GM21423 (cell line): ENCODE results near the gene YAE1.

Source experiments
- ATAC-seq: cut with Tn5 transposase; IDR thresholded peaks from one replicate; pipeline ENCODE4 v1.9.1; 2021; ENCODE audit warnings: mild to moderate bottlenecking, moderate library complexity; ENCODE audit not compliant: unreplicated experiment

YAE1 gene

DNA sequence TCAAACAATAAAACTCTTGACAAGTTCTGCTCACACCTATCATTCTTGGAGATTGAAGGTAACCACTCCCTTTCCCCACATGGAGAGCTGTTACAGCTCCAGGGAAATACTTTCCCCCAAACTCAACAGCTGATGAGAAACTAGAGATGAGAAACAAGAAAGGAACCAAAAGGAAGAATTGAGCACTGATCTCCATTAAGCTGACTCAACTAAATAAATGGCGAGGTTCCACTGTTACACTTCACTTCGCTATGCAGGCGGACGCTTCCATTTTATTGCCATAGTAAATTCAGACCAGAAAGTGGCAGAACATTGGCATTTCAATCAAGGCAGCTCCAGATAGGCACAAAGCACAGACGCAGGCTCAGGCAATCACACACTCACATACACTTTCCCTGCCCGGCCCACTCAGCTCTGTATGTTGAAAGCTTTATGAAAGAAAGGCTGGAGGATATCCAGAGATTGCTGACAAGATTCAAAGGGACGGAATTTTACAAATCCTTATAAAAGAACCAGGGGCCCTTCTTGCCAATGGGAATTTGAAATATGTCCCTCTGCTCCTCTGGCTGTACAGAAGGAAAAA, 11.5 kb upstream of the YAE1 start:
- ATAC-seq, result no peak

DNA sequence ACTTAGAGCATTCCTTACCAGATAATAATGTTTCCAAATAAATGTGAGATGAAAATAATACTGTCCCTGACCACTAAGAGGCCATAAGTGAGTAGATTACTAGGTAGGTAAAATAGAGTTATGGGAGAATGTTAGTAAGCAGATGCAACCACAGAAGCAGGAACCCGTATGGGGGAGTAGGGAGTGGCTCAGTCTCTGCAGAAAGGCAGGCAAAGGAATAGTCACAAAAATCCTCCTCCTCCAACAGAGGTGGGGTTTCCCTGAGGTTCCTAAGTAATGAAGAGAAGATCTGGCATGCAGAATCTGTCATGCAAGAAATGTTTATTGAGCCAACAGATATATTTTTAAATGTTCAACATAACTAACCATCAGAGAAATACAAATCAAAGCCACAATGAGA, 9.0 kb upstream of the YAE1 start:
- no peak for ATAC-seq

DNA sequence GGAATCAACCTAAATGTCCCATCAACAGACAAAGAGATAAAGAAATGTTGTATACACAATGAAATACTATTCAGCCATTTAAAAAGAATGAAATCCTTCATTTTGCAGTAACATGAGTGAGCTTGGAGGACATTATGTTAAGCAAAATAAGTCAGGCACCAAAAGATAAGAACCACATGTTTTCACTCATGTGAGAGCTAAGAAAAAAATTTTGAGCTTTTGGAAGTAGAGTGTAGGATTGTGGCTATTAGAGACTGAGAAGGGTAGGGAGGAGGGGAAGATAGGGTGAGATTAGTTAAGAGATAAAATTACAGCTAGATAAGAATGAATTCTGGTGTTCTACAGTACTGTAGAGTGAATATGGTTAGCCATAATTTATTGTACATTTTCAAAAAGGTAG, 8.3 kb upstream of the YAE1 start:
- ATAC-seq, result no peak

DNA sequence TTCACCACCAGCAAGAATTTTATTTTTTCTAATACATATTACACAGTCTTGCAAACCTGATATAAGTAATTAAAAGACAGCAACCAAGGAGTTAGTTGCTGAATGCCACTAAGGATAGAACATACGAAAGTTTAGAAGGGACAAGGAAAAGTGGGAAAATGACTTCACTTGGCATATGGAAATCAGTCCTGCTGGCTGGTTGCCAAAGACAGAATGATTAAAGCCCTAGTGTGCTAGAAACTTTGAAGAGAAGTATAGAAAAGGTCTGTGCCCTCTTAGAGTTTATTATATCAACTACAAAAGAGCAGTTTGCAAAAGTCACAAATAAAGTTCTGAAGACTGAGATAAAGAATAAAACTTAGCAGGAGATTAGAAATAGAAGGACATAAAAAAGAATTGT, 5.8 kb upstream of the YAE1 start:
- ATAC-seq, result no peak

DNA sequence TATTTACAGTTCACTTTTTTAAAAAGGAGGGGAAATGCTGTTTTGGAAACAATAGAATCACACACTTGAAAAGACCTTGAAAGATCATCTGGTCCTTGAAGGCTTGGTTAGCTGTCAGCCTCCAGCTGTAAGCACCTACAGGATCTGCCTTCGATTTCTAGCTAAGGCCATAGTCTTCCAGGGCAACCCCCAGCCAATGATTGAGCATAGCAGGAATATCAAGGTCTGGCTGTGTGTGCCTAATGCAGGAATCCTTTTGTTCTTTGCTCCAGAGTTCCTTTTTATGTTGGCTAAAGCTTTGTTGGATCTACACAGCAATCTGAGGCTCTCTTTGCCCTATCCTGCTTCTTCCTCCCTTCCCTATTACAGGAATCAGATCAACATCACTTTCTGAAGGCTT, 5.2 kb upstream of the YAE1 start:
- no peak for ATAC-seq

DNA sequence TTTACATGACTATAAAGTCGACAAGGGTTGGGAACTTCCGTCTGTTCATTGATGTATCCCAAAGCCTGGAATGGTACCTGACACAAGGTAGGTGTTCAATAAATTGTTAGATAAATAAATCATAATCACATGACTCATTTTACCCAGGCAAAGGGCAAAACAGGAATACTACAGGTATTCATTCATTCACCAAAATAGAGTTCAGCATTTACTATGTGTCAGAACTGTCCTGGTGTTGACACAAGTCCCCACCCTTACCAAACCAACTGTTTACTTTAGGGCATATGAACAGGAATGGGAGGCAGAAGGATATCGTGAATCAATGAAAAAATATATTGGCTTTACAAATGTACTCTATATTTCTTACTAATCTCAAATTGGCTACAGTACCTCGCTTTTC, 666 bp upstream of the YAE1 start:
- no peak for ATAC-seq

DNA sequence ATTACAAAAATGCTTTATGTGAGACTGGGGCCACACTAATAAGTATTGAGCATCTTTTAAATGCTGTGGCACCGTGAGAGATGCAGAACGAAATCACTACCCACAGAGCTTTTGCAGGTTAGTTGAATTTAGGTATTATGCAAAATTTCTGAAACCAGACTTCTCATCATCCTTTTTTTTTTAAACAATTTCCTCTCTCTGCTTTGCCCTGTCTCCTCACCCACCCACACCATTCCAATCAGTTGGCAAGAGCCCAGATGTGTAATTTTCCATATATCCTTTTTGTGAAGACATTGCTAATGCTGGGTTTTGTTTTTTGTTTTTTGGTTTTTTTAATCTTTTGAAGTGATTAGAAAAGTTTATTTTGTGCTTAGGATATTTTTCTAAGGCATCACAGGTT, 1.1 kb downstream of the YAE1 start:
- ATAC-seq, result no peak

DNA sequence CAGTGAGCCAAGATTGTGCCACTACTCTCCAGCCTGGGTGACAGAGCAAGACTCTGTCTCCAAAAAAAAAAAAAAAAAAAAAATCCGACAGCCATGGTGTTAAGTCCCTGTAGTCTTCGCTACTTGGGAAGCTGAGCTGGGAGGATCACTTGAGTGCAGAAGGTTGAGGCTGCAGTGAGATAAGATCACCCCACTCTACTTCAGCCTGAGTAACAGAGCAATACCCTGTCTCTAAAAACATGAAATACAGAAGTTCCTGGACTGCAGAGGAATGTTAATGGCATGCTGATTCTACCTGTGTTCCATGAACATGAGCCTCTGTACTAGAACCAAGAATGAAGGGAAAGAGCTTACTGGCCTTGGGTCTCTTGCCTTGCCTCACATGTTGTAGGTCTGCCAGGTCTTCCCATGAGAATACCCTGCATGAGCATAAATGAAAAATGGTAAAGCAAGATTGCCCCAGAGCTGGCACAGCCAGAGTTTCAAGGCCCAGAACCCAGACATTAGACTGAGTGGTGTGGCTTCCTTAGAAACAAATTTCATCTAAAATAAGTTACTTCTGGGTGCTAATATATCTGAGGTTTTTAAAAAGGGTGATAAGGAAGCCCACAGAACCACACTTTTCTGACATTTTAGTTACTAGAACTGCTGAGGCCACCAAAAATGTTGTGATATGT, 8.6 kb downstream of the YAE1 start:
- ATAC-seq, result no peak

DNA sequence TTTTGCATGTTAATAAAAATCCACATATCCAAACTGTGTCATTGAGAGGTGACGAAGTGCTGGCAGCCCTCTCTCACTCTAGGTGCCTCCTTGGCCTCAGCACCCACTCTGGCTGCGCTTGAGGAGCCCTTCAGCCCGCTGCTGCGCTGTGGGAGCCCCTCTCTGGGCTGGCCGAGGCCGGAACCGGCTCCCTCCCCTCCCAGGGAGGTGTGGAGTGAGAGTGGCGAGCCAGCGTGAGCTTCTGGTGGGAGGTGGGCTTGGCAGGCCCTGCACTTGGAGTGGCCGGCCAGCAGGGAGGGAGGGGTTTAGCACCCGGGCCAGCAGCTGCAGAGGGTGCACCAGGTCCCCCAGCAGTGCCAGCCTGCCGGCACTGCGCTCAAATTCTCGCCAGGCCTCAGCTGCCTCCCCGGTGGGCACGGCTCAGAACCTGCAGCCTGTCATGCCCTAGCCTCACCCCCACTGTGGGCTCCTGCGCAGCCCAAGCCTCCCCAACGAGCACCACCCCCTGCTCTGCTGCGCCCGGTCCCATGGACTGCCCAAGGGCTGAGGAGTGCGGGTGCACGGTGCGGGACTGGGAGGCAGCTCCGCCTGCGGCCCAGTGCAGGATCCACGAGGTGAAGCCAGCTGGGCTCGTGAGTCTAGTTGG, 11.1 kb downstream of the YAE1 start:
- ATAC-seq, result no peak

DNA sequence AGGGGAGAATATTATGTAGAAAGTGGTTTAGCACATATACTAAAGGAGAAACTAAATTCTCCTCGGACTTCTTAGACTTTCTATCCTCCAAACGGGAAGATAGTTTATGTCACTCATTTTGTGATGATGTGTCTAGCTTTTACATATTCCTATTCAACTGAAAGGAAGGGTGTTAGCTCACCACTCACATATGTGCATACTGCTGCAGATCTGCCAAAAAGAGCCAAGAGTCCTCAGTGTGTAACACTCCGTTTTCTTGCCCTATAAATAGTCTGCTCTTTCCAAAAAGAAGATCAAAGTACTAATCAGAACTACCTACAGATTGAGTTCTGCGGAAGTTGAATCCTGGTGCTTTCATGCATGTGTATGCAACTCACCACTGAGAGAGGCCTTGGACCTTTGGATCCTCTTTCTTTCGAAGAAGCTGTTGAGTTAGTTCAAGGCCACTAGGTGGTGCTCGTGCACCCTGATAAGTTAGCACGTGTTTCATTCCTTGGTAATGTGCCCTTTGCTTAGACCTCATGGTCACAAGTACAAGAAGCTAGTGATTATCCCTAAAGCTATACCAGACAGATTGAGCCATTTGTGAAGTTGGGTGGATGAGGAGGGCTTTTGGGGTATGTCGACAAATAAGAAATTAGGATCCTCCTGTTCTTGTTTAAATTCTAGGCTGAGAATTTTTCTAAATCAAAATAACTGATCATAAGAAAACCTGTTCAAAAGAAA, 14.1 kb downstream of the YAE1 start:
- peak; percentile 87 for ATAC-seq

DNA sequence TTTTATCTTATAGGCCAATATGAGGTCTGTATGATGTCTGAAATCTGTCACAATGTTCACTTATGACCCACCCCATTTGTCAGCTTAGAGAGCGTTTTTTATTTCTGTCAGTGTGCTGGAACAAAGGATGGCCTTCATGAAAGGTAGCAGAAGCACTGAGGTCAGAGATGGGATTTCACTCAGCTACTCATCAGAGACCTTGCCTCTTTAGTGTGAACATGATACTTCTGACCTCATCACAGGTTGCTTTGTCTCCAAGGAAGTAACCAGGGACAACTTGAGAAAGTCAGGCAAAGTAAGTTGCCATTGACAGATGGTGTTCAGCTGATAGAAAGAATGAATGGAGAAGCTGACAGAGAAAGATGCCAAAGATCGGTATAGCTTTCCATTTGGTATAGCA, 16.3 kb downstream of the YAE1 start:
- no peak for ATAC-seq

DNA sequence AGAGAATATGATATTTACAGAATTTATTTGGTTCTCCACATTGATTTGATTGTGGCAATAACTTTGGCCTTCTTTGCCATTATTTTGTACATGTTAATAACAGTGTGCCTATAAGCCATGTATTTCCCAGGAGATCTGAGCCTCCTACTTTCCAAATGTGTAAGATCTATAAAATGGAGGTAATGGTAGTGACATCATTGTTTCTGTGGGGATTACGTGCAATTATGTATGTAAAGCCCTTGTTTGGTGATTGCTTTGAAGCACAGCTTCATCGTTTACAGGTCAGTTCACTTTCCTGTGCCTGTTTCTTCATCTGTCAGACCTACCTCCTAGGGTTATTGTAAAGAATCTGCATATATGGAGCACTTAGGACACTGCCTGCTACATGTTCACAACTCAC, 17.3 kb downstream of the YAE1 start:
- no peak for ATAC-seq

DNA sequence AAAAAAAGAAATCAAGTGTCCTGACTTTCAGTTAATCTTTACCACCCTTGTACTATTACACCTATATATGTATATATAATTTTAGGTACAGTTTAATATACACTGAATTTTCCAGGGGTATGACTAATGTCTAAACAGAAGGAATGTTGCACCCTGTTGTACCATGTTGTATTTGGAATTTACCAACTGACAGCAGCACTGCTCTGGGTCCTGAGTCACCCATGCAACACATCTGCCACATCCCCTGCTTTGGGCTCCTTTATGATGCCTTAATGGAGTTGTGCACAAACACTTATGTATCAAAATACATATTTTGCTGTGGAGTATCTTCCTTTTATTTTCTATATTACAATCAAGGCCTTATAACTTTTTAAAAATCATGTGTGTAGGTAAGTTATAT, 21.2 kb downstream of the YAE1 start:
- ATAC-seq, result no peak

DNA sequence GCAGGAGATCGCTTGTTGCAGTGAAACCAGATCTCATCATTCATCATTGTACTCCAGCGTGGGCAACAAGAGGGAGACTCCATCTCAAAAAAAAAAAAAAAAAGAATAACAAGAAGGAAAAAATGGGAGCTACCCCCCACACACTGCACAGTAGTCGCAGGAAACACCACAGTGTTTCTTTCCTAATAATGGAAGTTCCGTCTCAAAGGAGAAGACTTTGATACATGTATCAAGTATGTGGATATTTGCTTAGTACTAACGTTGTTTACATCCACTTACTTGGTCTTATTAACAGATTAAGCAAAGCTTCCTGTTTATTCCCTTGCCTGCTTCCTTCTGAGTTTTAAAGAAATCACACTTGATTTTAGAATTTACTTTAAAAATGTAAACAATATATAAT, 22.2 kb downstream of the YAE1 start:
- no peak for ATAC-seq

DNA sequence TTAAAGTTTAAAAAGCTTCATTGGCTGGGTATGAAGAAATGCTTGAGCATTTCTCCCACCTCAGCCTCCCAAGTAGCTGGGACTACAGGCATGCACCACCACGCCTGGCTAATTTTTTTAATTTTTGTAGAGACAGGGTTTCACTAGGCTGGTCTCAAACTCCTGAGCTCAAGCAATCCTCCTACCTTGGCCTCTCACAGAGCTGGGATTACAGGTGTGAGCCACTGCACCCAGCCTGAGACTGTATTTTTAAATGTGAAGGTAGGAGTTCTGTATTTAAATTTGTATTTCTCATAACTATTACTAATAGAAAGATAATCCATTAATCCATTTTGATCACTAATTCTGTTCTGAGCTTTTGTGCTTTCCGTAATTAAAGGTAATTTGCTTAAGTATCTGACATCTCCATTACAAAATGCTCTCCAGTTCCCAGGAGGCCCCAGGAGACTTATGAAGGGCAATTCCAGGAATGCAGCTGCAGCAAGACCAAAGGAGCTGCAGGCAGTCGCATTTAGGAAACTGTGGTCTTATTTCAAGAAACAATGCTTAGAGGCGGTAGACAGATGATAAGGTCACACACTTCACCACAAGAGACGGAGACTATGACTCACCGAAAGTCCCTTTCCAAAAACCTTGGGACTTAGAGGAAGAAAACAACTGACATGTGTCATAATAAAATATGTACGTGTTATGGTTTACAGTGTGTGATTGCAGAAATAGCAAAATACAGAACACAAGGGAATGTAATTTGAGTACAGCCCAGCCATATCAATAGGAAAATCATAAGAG, 23.3 kb downstream of the YAE1 start:
- ATAC-seq, result peak; percentile 94

DNA sequence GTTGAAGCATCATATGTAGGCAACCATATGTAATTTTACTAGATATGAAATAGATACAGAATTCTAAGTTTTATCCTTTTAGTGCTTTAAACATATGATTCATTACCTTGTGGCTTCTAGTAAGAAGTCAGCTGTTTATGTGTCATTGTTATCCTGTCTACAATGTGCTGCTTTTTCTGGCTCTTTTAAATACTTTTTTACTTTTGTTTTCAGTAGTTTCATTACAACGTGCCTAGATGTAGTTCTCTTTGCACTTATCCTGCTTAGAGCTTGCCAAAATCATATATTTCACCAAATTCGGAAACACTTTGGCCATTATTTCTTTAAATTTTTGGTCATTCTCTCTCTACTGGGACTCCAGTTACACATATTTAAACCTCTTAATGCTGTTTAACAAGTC, 26.4 kb downstream of the YAE1 start:
- peak; percentile 36 for ATAC-seq

DNA sequence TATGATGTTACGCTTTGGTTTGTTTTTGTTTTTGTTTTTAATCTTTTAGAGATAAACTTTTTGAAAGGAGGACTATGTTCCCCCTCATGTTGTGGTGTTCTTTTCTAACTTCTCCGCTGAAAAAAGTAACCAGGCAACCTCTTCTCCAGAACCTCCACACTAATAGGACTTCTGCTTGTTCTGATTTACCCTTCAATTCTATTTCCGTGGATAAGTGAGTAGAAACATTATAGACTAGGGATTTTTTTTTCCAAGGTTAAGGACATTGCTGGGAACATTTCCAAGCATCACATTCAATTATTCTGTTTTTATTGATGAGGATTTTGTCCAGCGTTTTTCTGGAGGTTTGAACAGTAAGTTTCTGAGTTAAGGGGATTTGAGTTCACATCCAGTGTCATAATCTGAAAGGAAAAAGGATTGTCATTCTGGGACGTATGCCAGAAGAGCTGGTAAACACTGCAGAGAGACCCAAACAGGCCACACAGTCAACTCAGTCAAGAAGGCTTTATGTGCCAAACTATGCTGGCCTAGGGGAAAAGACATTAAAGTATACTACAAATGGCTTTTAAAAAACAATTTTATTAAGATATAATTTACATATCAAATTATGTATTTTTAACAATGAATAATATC, 28.9 kb downstream of the YAE1 start:
- ATAC-seq, result no peak

DNA sequence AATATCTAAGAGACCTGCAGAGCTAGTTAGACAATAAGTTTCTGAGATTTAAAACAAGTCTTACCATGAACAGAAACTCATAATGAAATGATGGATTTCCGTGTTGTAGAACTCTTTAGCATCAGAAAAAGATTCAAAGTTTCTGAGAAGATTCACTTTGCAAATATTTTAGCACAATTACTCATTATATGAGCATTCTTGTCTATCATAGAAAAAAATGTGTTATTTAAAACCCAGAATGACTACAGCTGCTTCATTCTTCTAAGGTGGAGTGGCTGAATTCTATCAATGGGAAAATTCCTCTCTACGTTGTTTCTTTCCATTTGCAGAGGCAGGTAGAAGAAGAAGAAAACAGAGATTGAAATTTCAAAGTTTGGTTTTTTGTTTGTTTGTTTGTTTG, 36.1 kb downstream of the YAE1 start:
- no peak for ATAC-seq

DNA sequence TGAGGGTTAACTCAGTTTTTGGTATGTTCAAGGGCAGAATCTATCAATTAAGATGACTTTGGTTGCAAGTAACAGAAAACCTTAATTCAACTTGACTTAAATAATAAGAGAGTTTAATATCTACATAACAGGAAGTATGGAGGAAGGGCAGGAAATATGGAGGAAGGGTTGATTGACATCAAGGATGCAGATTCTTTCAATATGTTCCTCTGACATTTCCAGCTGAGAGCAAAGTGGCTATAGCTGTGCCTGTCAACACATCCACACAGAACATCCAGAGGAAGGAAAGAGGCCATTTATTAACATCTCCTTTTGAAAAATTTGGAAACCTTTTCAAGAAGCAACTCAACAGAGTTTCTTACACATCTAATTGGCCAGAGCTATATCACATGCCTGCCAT, 37.7 kb downstream of the YAE1 start:
- ATAC-seq, result no peak

DNA sequence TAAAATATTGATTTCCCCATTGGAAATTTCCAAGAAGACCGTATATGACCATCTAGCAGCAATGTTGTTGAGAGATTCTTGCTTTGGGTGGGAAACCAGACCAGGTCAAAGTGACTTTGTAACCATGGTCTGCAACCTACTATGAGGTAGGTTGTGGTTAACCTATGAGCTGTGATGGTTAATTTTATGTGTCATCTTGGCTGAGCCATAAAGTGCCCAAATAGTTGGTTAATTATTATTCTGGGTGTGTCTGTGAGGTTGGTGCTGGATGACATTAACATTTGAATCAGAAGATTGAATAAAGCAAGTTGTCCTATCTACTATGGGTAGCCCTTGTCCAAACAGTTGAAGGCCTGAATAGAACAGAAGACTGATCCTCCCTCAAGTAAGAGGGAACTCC, 38.9 kb downstream of the YAE1 start:
- peak; percentile 61 for ATAC-seq

DNA sequence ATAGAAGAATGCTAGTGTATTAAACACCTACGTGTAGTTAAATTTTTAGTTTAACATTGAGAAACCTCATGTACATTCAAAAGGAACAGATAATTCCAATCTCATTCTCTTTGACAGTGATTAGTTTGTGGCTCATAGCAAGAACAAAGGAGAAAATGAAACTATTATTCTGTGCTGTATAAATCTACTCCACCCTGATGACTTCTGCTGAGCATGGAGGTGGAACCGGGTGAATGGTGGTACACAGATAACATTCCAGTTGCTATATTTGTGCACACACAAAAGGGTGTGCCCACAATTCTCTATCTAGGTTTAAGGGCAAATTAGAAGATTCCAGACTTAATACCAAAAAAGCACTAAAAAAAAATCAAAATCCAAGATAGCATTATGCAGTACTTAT, 40.1 kb downstream of the YAE1 start:
- ATAC-seq, result no peak
